Nephron (organoid): ENCODE data around the gene IFI27L1.

Experiments used
- H3K27ac Mint-ChIP-seq, 3 experiments: 2 replicates each; pipeline ENCODE4 v1.8.0; 2020; ENCODE audit warnings: mixed read lengths in 3 of 3, mild to moderate bottlenecking in 2 of 3, moderate library complexity in 1 of 3
- H3K27me3 Mint-ChIP-seq: 2 replicates; pipeline ENCODE4 v1.8.0; 2021; ENCODE audit warnings: low read depth, mild to moderate bottlenecking, moderate library complexity, mixed read lengths
- H3K36me3 Mint-ChIP-seq: 2 replicates; pipeline ENCODE4 v1.8.0; 2020; ENCODE audit warnings: low read depth, mixed read lengths
- H3K4me1 Mint-ChIP-seq: 2 replicates; pipeline ENCODE4 v1.8.0; 2020; ENCODE audit warnings: mixed read lengths
- H3K4me3 Mint-ChIP-seq, 3 experiments: 2 replicates each; pipeline ENCODE4 v1.8.0; 2020; ENCODE audit warnings: mild to moderate bottlenecking in 3 of 3, mixed read lengths in 3 of 3, moderate library complexity in 2 of 3
- H3K9me3 Mint-ChIP-seq: 2 replicates; pipeline ENCODE4 v1.8.0; 2020; ENCODE audit warnings: mixed read lengths
- CTCF ChIP-seq, 3 experiments: fragments of 200-600 bp; sonication (generic); IDR thresholded peaks; one replicate each; pipeline ENCODE4 v1.5.0; 2021; ENCODE audit warnings: antibody characterized with exemption in 3 of 3; ENCODE audit not compliant: unreplicated experiment in 3 of 3

IFI27L1 gene

GRCh38 chr14:94038510-94038909 lies 42.6 kb upstream of the IFI27L1 start:
- Mint-ChIP-seq H3K27me3 (peaks cover 4% of the 10 kb centered on the region), H3K9me3 (no peaks in the 10 kb centered on the region), H3K4me1 (no peaks in the 10 kb centered on the region), H3K36me3 (peaks cover 2% of the 10 kb centered on the region), H3K27ac (no peak overlapping the region), H3K4me3 (no peak overlapping the region)
- no peak for TF ChIP-seq CTCF (IDR thresholded peaks at IDR 0.05; ENCODE audit: unreplicated experiment in 3 of 3)

GRCh38 chr14:94038921-94039629 lies 42.0 kb upstream of the IFI27L1 start:
- no peak for TF ChIP-seq CTCF (IDR thresholded peaks at IDR 0.05; ENCODE audit: unreplicated experiment in 3 of 3)
- peaks cover 3% of the 10 kb centered on the region for H3K36me3 Mint-ChIP-seq

GRCh38 chr14:94040247-94040646 lies 40.9 kb upstream of the IFI27L1 start:
- H3K4me1 Mint-ChIP-seq, result no peaks in the 10 kb centered on the region
- peaks cover 8% of the 10 kb centered on the region for H3K36me3 Mint-ChIP-seq
- no peak for TF ChIP-seq CTCF (IDR thresholded peaks at IDR 0.05; ENCODE audit: unreplicated experiment in 3 of 3)
- H3K9me3 Mint-ChIP-seq, result no peaks in the 10 kb centered on the region
- H3K27me3 Mint-ChIP-seq, result peaks cover 4% of the 10 kb centered on the region
- no peak overlapping the region for H3K4me3 Mint-ChIP-seq
- no peak overlapping the region for H3K27ac Mint-ChIP-seq

More at GRCh38 chr14:94038921-94039629, 42.0 kb upstream of the IFI27L1 start:
- Mint-ChIP-seq H3K4me3 (no peak overlapping the region), H3K27ac (no peak overlapping the region), H3K9me3 (no peaks in the 10 kb centered on the region), H3K4me1 (no peaks in the 10 kb centered on the region), H3K27me3 (peaks cover 4% of the 10 kb centered on the region)

- no peak overlapping the region for H3K4me3 Mint-ChIP-seq
- H3K36me3 Mint-ChIP-seq, result peaks cover 14% of the 10 kb centered on the region
- H3K27ac Mint-ChIP-seq, result no peak overlapping the region
- peaks cover 4% of the 10 kb centered on the region for H3K27me3 Mint-ChIP-seq
- no peaks in the 10 kb centered on the region for H3K4me1 Mint-ChIP-seq
- no peak for TF ChIP-seq CTCF (IDR thresholded peaks at IDR 0.05; ENCODE audit: unreplicated experiment in 3 of 3)
- H3K9me3 Mint-ChIP-seq, result no peaks in the 10 kb centered on the region
Observed at GRCh38 chr14:94040796-94041195, 40.3 kb upstream of the IFI27L1 start.

GRCh38 chr14:94041551-94042346 lies 39.4 kb upstream of the IFI27L1 start:
- no peaks in the 10 kb centered on the region for H3K4me1 Mint-ChIP-seq
- no peak for TF ChIP-seq CTCF (IDR thresholded peaks at IDR 0.05; ENCODE audit: unreplicated experiment in 3 of 3)
- H3K4me3 Mint-ChIP-seq, result no peak overlapping the region
- H3K36me3 Mint-ChIP-seq, result peaks cover 17% of the 10 kb centered on the region
- H3K9me3 Mint-ChIP-seq, result no peaks in the 10 kb centered on the region
- H3K27ac Mint-ChIP-seq, result no peak overlapping the region
- H3K27me3 Mint-ChIP-seq, result peaks cover 4% of the 10 kb centered on the region
